Stimulated activated CD8-positive, alpha-beta memory T cell treated with anti-CD3 and anti-CD28 coated beads, Interleukin-15, amount 100 ng/mL, for 4 hours (primary cell): ENCODE results near the gene PRPF19.

ENCODE experiments used
- DNase-seq, 2 donors: peaks; one replicate each; pipeline ENCODE4 v3.0.0-alpha.2; 2020; ENCODE audit warnings: low read depth in 2 of 2

PRPF19 gene

DNA sequence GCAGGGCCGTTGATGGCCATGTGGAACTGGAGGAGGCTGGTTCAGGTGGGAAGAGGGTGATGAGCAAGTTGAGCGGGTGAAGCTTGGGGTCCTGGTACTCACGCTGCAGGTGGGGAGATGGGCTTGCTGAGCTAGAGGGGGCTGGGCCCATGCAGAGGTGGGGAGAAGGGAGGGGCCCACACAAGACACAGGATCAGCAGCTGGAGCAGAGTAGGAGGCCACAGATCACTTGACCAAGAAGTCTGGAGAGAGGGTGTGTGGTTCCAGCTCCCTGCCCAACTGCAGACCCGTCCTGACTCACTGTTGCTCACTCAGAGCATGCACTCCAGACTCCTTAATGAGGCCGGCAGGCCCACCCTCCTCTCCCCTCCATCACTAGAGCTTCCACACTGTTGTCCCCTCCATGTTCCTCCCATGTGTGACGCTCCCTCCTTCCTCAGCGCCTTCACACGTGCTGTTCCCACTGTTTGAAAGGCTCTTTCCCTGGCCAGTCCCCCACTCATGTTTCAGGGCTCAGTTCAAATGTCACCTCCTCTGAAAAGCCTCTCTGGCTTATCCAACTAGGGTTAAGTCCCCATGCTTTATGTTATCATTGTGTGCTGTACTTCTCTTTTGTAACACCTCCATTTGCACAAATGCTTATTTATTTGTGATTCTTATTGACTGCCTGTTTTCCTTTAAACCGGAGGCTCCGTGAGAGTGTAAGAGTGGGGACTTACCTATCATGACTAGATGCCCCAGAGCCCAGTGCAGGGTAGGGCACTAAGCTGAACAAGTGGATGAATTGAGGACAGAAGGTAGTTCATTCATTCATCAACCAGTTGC, 62.1 kb downstream of the PRPF19 start:
- DNase-seq: no peak

- DNase-seq: no peak
Measured at GRCh38 chr11:60842668-60843600, 63.5 kb downstream of the PRPF19 start.

DNA sequence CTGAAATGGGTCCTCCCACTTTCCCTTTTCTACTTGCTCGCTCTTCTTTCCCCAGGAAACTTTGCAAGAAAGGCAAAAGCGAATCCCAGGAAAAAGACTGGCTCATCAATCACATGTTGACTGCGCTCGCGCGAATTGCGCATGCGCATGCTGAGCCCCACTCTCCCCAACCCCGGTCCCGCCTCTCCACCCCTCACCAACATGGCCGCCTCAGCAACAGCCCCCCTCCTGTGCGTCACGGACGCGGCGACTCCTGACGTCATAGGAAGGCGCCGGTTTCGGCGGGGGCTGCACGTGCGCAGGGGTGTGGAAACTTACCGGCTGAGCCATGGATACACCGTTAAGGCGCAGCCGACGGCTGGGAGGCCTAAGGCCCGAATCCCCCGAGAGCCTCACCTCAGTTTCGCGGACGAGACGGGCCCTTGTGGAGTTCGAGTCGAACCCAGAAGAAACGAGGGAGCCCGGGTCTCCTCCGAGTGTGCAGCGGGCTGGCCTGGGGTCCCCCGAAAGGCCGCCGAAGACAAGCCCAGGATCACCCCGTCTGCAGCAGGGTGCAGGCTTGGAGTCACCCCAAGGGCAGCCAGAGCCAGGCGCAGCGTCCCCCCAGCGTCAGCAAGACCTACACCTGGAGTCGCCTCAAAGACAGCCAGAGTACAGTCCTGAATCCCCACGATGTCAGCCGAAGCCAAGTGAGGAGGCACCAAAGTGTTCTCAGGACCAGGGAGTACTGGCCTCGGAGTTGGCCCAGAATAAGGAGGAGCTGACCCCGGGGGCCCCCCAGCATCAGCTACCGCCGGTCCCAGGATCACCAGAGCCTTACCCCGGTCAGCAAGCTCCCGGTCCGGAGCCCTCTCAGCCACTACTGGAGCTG, 64.4 kb downstream of the PRPF19 start, which contains the start of gene CCDC86:
CCDC86 (plus strand) TSS at position 317 of the 871 bp plus-strand sequence; CDS start at position 329, 12 bp downstream.
- peak; percentile 96 to 98 for DNase-seq
